Coronary artery (tissue), 2 donors: ENCODE data around the gene MAPKAPK2.

ENCODE experiments used
- DNase-seq: peaks from one replicate; pipeline ENCODE4 v3.0.0-alpha.2; 2017; ENCODE audit warnings: low spot score
- H3K27ac ChIP-seq, 2 donors: fragments of 200-600 bp; sonication (generic); one replicate each; pipeline ENCODE4 v1.5.1; 2016 to 2019
- H3K4me3 ChIP-seq: fragments of 200-600 bp; sonication (generic); 2 replicates; pipeline ENCODE4 v1.5.1; 2016; ENCODE audit warnings: mild to moderate bottlenecking, moderate library complexity
- TF ChIP-seq, protein P1 (sequence below): fragments of 200-600 bp; sonication (generic); IDR thresholded peaks from one replicate; pipeline ENCODE4 v1.5.1; 2019; ENCODE audit warnings: antibody characterized with exemption

The MAPKAPK2 gene

DNA sequence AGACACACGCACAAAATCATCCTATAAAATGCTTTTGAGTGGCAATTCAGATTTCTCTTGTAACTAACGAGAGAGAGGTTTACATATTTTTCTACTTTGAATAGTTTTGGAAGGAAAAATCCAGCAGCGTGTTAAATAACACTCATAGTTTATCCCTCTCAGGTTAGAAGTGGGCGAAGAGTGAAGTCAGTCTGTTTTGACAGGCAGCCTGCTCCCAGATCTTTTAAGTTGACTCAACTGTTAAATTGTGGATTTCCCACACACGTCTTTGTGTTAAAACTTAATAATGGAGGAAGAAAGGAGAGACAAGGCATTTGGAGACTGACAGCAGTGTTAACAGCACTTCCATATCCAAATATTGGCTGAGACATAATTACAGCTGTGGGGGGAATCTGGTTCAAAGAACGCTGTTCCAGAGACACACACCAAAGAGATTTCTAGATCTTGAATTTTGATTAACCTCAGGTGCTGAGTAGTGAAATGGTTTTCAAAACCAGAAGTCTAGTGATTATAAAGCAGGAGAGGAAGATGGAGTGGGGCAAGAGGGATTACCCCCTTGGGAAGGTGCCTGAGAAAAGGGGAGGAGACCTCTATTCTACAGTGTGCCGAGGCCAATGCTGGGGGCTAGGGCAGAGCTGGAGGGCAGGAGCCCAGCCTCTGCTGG is 2.7 kb downstream of the MAPKAPK2 start:
- Histone ChIP-seq H3K27ac (peak overlapping the region; percentile 98 to 100), H3K4me3 (peak overlapping the region; percentile 98)
- DNase-seq = no peak

GRCh38 chr1:206687915-206688442 is 3.3 kb downstream of the MAPKAPK2 start:
- Histone ChIP-seq H3K4me3 (peak overlapping the region; percentile 98), H3K27ac (peak overlapping the region; percentile 98 to 100)
- TF ChIP-seq, protein P1, sequence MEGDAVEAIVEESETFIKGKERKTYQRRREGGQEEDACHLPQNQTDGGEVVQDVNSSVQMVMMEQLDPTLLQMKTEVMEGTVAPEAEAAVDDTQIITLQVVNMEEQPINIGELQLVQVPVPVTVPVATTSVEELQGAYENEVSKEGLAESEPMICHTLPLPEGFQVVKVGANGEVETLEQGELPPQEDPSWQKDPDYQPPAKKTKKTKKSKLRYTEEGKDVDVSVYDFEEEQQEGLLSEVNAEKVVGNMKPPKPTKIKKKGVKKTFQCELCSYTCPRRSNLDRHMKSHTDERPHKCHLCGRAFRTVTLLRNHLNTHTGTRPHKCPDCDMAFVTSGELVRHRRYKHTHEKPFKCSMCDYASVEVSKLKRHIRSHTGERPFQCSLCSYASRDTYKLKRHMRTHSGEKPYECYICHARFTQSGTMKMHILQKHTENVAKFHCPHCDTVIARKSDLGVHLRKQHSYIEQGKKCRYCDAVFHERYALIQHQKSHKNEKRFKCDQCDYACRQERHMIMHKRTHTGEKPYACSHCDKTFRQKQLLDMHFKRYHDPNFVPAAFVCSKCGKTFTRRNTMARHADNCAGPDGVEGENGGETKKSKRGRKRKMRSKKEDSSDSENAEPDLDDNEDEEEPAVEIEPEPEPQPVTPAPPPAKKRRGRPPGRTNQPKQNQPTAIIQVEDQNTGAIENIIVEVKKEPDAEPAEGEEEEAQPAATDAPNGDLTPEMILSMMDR = no peak
- no peak for DNase-seq

More for the DNA sequence above, 2.7 kb downstream of the MAPKAPK2 start:
- TF ChIP-seq, protein P1 = no peak

GRCh38 chr1:206690516-206690915 is 5.8 kb downstream of the MAPKAPK2 start:
- DNase-seq = no peak
- Histone ChIP-seq H3K4me3 (no peak overlapping the region), H3K27ac (no peak overlapping the region)
- TF ChIP-seq, protein P1 = no peak

DNA sequence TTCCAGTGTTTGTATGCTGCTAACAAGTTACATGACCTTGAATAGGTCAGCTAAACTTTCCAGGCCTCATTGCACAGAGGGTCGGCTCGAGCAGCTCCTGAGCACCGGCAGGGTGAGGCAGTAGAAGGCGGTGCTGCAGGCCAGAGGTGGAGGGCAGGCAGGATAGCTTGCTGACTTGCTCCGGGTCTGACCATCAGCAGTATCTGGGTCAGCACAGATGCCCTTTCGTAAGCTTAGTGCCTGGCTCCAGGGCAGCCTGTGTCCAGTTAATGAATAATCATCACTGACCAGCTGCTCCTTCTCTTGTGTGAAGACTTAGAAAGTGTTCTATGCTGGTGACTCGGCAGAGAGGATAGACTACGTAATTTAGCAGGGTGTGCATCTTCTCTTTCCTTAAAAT is 6.9 kb downstream of the MAPKAPK2 start:
- no peak for DNase-seq
- TF ChIP-seq, protein P1 = no peak
- peak overlapping the region in 1 of 2 donors; percentile 91 for H3K27ac ChIP-seq
- peak overlapping the region; percentile 19 for H3K4me3 ChIP-seq

- DNase-seq = peak; percentile 88
- Histone ChIP-seq H3K4me3 (peak overlapping the region; percentile 52), H3K27ac (peak overlapping the region; percentile 87 to 91)
- TF ChIP-seq, protein P1 = no peak
These were observed 8.3 kb downstream of the MAPKAPK2 start for GRCh38 chr1:206693029-206693428.

DNA sequence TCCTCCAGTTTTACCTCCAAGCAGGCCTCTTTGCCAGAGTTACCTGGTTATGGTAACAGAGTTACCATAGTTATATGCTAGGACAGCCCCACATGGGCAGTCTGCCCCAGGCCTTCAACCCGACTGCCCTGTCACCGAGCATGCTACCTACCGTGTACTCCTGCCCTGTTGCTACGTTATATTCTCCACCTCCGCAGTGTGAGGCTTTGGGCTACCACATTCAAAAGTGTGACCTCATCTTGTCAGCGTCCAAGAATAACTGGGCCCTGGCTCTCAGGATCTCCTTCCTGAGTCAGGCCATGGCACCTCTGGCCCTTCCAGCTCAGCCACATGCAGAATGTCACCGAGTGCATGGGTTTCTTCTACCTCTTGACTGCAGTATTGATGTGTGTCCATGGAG is 8.9 kb downstream of the MAPKAPK2 start:
- Histone ChIP-seq H3K27ac (peak overlapping the region; percentile 87 to 91), H3K4me3 (peak overlapping the region; percentile 52)
- TF ChIP-seq, protein P1 = no peak
- peak; percentile 85 for DNase-seq
